ENCODE measurements around the gene NEK1.
"Not testable (repeated sequence)": the region's sequence is repeated elsewhere in the genome, so short reads cannot be mapped to it uniquely, and the experiment has no call there.

The NEK1 gene

GRCh38 chr4:169565606-169566005, 46.8 kb downstream of the NEK1 start:
- H3K4me3 ChIP-seq (ENCODE audit: low read length), result no peak overlapping the region
- H3K27ac ChIP-seq (ENCODE audit: low read depth, low read length), result no peak overlapping the region
- H3K27me3 ChIP-seq (ENCODE audit: insufficient read depth, low read length), result no peaks in the 10 kb centered on the region
- H3K36me3 ChIP-seq (ENCODE audit: insufficient read depth, low read length), result 0 out of 2 replicates have a peak, but pooled peaks cover 3% of the 10 kb centered on the region
- H3K4me1 ChIP-seq (ENCODE audit: insufficient read depth, low read length), result no peaks in the 10 kb centered on the region
- WGBS, result 84% methylated on average over 3 of the region's 3 CpGs
- no peak overlapping the region for H3K9ac ChIP-seq (ENCODE audit: low read depth, low read length)
- H3K9me3 ChIP-seq (ENCODE audit: insufficient read depth, low read depth, low read length), result no peaks in the 10 kb centered on the region

- WGBS, result 100% methylated on average over 1 of the region's 1 CpG
- Histone ChIP-seq H3K36me3 (ENCODE audit: insufficient read depth, low read length) (peaks cover 34% of the 10 kb centered on the region), H3K9ac (ENCODE audit: low read depth, low read length) (no peak overlapping the region), H3K9me3 (ENCODE audit: insufficient read depth, low read depth, low read length) (peaks cover 5% of the 10 kb centered on the region; the same call in 1 of the 2 replicates), H3K4me1 (ENCODE audit: insufficient read depth, low read length) (no peaks in the 10 kb centered on the region), H3K27ac (ENCODE audit: low read depth, low read length) (no peak overlapping the region), H3K27me3 (ENCODE audit: insufficient read depth, low read length) (no peaks in the 10 kb centered on the region), H3K4me3 (ENCODE audit: low read length) (no peak overlapping the region)
Measured at GRCh38 chr4:169557061-169557636, 55.2 kb downstream of the NEK1 start.

GRCh38 chr4:169546548-169546947, 65.8 kb downstream of the NEK1 start:
- H3K9me3 ChIP-seq (ENCODE audit: insufficient read depth, low read depth, low read length), result peaks cover 29% of the 10 kb centered on the region
- H3K4me1 ChIP-seq (ENCODE audit: insufficient read depth, low read length); H3K9ac ChIP-seq (ENCODE audit: low read depth, low read length); H3K27ac ChIP-seq (ENCODE audit: low read depth, low read length); H3K4me3 ChIP-seq (ENCODE audit: low read length); H3K27me3 ChIP-seq (ENCODE audit: insufficient read depth, low read length): not testable (repeated sequence)
- peaks cover 12% of the 10 kb centered on the region for H3K36me3 ChIP-seq (ENCODE audit: insufficient read depth, low read length)
- WGBS, result 97% methylated on average over 4 of the region's 4 CpGs

- Histone ChIP-seq H3K4me1 (ENCODE audit: insufficient read depth, low read length) (no peaks in the 10 kb centered on the region), H3K27ac (ENCODE audit: low read depth, low read length) (no peak overlapping the region), H3K27me3 (ENCODE audit: insufficient read depth, low read length) (no peaks in the 10 kb centered on the region), H3K36me3 (ENCODE audit: insufficient read depth, low read length) (peaks cover 7% of the 10 kb centered on the region; the same call in 1 of the 2 replicates), H3K9me3 (ENCODE audit: insufficient read depth, low read depth, low read length) (0 out of 2 replicates have a peak, but pooled peaks cover 4% of the 10 kb centered on the region), H3K9ac (ENCODE audit: low read depth, low read length) (no peak overlapping the region), H3K4me3 (ENCODE audit: low read length) (no peak overlapping the region)
Measured at GRCh38 chr4:169540774-169541173, 71.6 kb downstream of the NEK1 start.

- no peaks in the 10 kb centered on the region for H3K27me3 ChIP-seq (ENCODE audit: insufficient read depth, low read length)
- no peak overlapping the region for H3K9ac ChIP-seq (ENCODE audit: low read depth, low read length)
- no peaks in the 10 kb centered on the region for H3K9me3 ChIP-seq (ENCODE audit: insufficient read depth, low read depth, low read length)
- H3K36me3 ChIP-seq (ENCODE audit: insufficient read depth, low read length), result peaks cover 11% of the 10 kb centered on the region
- WGBS, result 72% methylated on average over 2 of the region's 2 CpGs
- no peak overlapping the region for H3K4me3 ChIP-seq (ENCODE audit: low read length)
- no peak overlapping the region for H3K27ac ChIP-seq (ENCODE audit: low read depth, low read length)
- H3K4me1 ChIP-seq (ENCODE audit: insufficient read depth, low read length), result no peaks in the 10 kb centered on the region
Measured at GRCh38 chr4:169530048-169530447, 82.3 kb downstream of the NEK1 start.

- Histone ChIP-seq H3K36me3 (ENCODE audit: insufficient read depth, low read length) (peaks cover 12% of the 10 kb centered on the region; the same call in 1 of the 2 replicates), H3K9ac (ENCODE audit: low read depth, low read length) (no peak overlapping the region), H3K9me3 (ENCODE audit: insufficient read depth, low read depth, low read length) (peaks cover 5% of the 10 kb centered on the region; the same call in 1 of the 2 replicates), H3K27me3 (ENCODE audit: insufficient read depth, low read length) (no peaks in the 10 kb centered on the region), H3K27ac (ENCODE audit: low read depth, low read length) (no peak overlapping the region), H3K4me1 (ENCODE audit: insufficient read depth, low read length) (no peaks in the 10 kb centered on the region), H3K4me3 (ENCODE audit: low read length) (no peak overlapping the region)
Measured at GRCh38 chr4:169523796-169524195, 88.6 kb downstream of the NEK1 start.

GRCh38 chr4:169510617-169511016, 101.8 kb downstream of the NEK1 start:
- H3K4me1 ChIP-seq (ENCODE audit: insufficient read depth, low read length), result no peaks in the 10 kb centered on the region
- H3K27me3 ChIP-seq (ENCODE audit: insufficient read depth, low read length), result no peaks in the 10 kb centered on the region
- no peak overlapping the region for H3K4me3 ChIP-seq (ENCODE audit: low read length)
- peaks cover 10% of the 10 kb centered on the region for H3K36me3 ChIP-seq (ENCODE audit: insufficient read depth, low read length)
- 97% methylated on average over 3 of the region's 3 CpGs for WGBS
- H3K9ac ChIP-seq (ENCODE audit: low read depth, low read length), result no peak overlapping the region
- no peaks in the 10 kb centered on the region for H3K9me3 ChIP-seq (ENCODE audit: insufficient read depth, low read depth, low read length)
- H3K27ac ChIP-seq (ENCODE audit: low read depth, low read length), result no peak overlapping the region

GRCh38 chr4:169506903-169507302, 105.5 kb downstream of the NEK1 start:
- no peak overlapping the region for H3K27ac ChIP-seq (ENCODE audit: low read depth, low read length)
- no peaks in the 10 kb centered on the region for H3K27me3 ChIP-seq (ENCODE audit: insufficient read depth, low read length)
- H3K4me1 ChIP-seq (ENCODE audit: insufficient read depth, low read length), result no peaks in the 10 kb centered on the region
- H3K4me3 ChIP-seq (ENCODE audit: low read length), result no peak overlapping the region
- 0 out of 2 replicates have a peak, but pooled peaks cover 7% of the 10 kb centered on the region for H3K9me3 ChIP-seq (ENCODE audit: insufficient read depth, low read depth, low read length)
- H3K36me3 ChIP-seq (ENCODE audit: insufficient read depth, low read length), result peaks cover 21% of the 10 kb centered on the region
- 100% methylated on average over 1 of the region's 2 CpGs for WGBS
- no peak overlapping the region for H3K9ac ChIP-seq (ENCODE audit: low read depth, low read length)

- Histone ChIP-seq H3K9me3 (ENCODE audit: insufficient read depth, low read depth, low read length) (peaks cover 25% of the 10 kb centered on the region), H3K36me3 (ENCODE audit: insufficient read depth, low read length) (peaks cover 13% of the 10 kb centered on the region)
- not testable (repeated sequence) for H3K4me1 ChIP-seq (ENCODE audit: insufficient read depth, low read length); H3K27me3 ChIP-seq (ENCODE audit: insufficient read depth, low read length); H3K27ac ChIP-seq (ENCODE audit: low read depth, low read length); H3K4me3 ChIP-seq (ENCODE audit: low read length); H3K9ac ChIP-seq (ENCODE audit: low read depth, low read length)
- 96% methylated on average over 11 of the region's 11 CpGs for WGBS
Measured at GRCh38 chr4:169499907-169500306, 112.5 kb downstream of the NEK1 start.

GRCh38 chr4:169494234-169494633, 118.1 kb downstream of the NEK1 start:
- H3K4me1 ChIP-seq (ENCODE audit: insufficient read depth, low read length); H3K4me3 ChIP-seq (ENCODE audit: low read length); H3K27ac ChIP-seq (ENCODE audit: low read depth, low read length); H3K9me3 ChIP-seq (ENCODE audit: insufficient read depth, low read depth, low read length); H3K9ac ChIP-seq (ENCODE audit: low read depth, low read length); H3K36me3 ChIP-seq (ENCODE audit: insufficient read depth, low read length); H3K27me3 ChIP-seq (ENCODE audit: insufficient read depth, low read length): not testable (repeated sequence)
- WGBS, result 95% methylated on average over 3 of the region's 3 CpGs

- Histone ChIP-seq H3K4me3 (ENCODE audit: low read length) (no peak overlapping the region), H3K9me3 (ENCODE audit: insufficient read depth, low read depth, low read length) (no peaks in the 10 kb centered on the region), H3K27me3 (ENCODE audit: insufficient read depth, low read length) (no peaks in the 10 kb centered on the region), H3K9ac (ENCODE audit: low read depth, low read length) (no peak overlapping the region), H3K4me1 (ENCODE audit: insufficient read depth, low read length) (no peaks in the 10 kb centered on the region), H3K27ac (ENCODE audit: low read depth, low read length) (no peak overlapping the region), H3K36me3 (ENCODE audit: insufficient read depth, low read length) (no peaks in the 10 kb centered on the region)
- WGBS, result 44% methylated on average over 2 of the region's 2 CpGs
Measured at GRCh38 chr4:169493164-169493524, 119.2 kb downstream of the NEK1 start.

Measured in HUES64 (cell line).